B cell (primary cell): ENCODE data around the gene METTL9. TPM values are rescaled to one million over a fixed set of nuclear protein-coding genes. Genes with fewer than 3 reads are reported as not detected.
"Not testable (repeated sequence)": the region's sequence is repeated elsewhere in the genome, so short reads cannot be mapped to it uniquely, and the experiment has no call there.

Experiments used
- ATAC-seq: fragments of 200-7000 bp; cut with Tn5 transposase; one replicate; pipeline ENCODE4 v1.10.0; 2021; ENCODE audit warnings: low read depth, mild to moderate bottlenecking, moderate number of reproducible peaks, moderate library complexity
- CTCF ChIA-PET: fragments of 350-600 bp; sonication (Branson Sonifier 250); formaldehyde crosslinking; loops from one replicate; lab custom pipeline; 2021; ENCODE audit warnings: antibody characterized with exemption, inconsistent platforms; lab: Charles Lee
- POLR2A ChIA-PET: fragments of 350-600 bp; sonication (Branson Sonifier 250); formaldehyde crosslinking; loops from one replicate; lab custom pipeline; 2021; ENCODE audit warnings: antibody characterized with exemption; lab: Charles Lee
- DNase-seq: peaks from one replicate; pipeline ENCODE4 v3.0.0; 2013
- H2AFZ ChIP-seq: 2 replicates; pipeline ENCODE4 v1.6.1; 2012; ENCODE audit warnings: mild to moderate bottlenecking, low read depth, low read length; ENCODE audit not compliant: insufficient read depth, poor library complexity, severe bottlenecking
- H3K27ac ChIP-seq, 2 donors: 1 replicate in 1 of 2; 2 replicates in 1 of 2; pipeline ENCODE4 v1.5.1; 2012 to 2013; ENCODE audit warnings: low read length in 2 of 2, mild to moderate bottlenecking in 2 of 2, moderate library complexity in 1 of 2
- H3K27me3 ChIP-seq, 4 experiments: fragments of 200-600 bp in 1 of 4; sonication (generic) in 1 of 4; replicated peaks in 1 of 4; 1 replicate in 2 of 4; 2 replicates in 2 of 4; pipeline versions ENCODE4 v1.6.1 to v1.7.0; 2013 to 2016; ENCODE audit warnings: low read length in 3 of 4, mild to moderate bottlenecking in 2 of 4, mixed read lengths in 1 of 4, moderate library complexity in 1 of 4; ENCODE audit not compliant: insufficient read depth in 4 of 4, control insufficient read depth in 3 of 4; ENCODE audit errors: control extremely low read depth in 1 of 4
- H3K36me3 ChIP-seq, 2 experiments: replicated peaks in 1 of 2; 1 replicate in 1 of 2; 2 replicates in 1 of 2; pipeline versions ENCODE4 v1.6.1 to v1.7.1; 2013; ENCODE audit warnings: low read length in 1 of 2; ENCODE audit not compliant: insufficient read depth in 2 of 2, control insufficient read depth in 1 of 2; ENCODE audit errors: control extremely low read depth in 1 of 2, extremely low read depth in 1 of 2
- H3K4me1 ChIP-seq, 2 donors: fragments of 200-600 bp in 1 of 2; sonication (generic) in 1 of 2; 1 replicate in 1 of 2; 2 replicates in 1 of 2; pipeline versions ENCODE4 v1.5.1 to v1.6.1; 2013 to 2017; ENCODE audit warnings: low read length in 2 of 2; ENCODE audit not compliant: control insufficient read depth in 2 of 2, insufficient read depth in 2 of 2
- H3K4me2 ChIP-seq: replicated peaks from 2 replicates; pipeline ENCODE3; 2012; ENCODE audit warnings: mild to moderate bottlenecking, low read depth, low read length; ENCODE audit not compliant: poor library complexity, severe bottlenecking
- H3K4me3 ChIP-seq, 5 experiments: fragments of 200-600 bp in 1 of 5; sonication (generic) in 1 of 5; 1 replicate in 3 of 5; 2 replicates in 2 of 5; pipeline versions ENCODE4 v1.5.1 to v1.7.0; 2011 to 2016; ENCODE audit warnings: low read length in 4 of 5, mild to moderate bottlenecking in 4 of 5, low read depth in 2 of 5, control low read depth in 1 of 5, moderate library complexity in 1 of 5; ENCODE audit not compliant: insufficient read depth in 1 of 5; ENCODE audit errors: control extremely low read depth in 1 of 5, extremely low read depth in 1 of 5
- H3K79me2 ChIP-seq: fragments of 200-600 bp; sonication (generic); one replicate; pipeline ENCODE4 v1.6.0; 2016; ENCODE audit warnings: low read length; ENCODE audit not compliant: control insufficient read depth, insufficient read depth
- H3K9ac ChIP-seq: fragments of 200-600 bp; sonication (generic); 2 replicates; pipeline ENCODE4 v1.6.1; 2017; ENCODE audit warnings: mild to moderate bottlenecking, low read length, moderate library complexity
- H3K9me3 ChIP-seq, 3 donors: one replicate each; pipeline versions ENCODE4 v1.6.1 to v1.7.1; 2013; ENCODE audit warnings: low read length in 2 of 3; ENCODE audit not compliant: control insufficient read depth in 2 of 3, insufficient read depth in 1 of 3; ENCODE audit errors: control extremely low read depth in 1 of 3
- H4K20me1 ChIP-seq: 2 replicates; pipeline ENCODE4 v1.6.0; 2012; ENCODE audit warnings: mild to moderate bottlenecking, low read length; ENCODE audit not compliant: insufficient read depth, control insufficient read depth, poor library complexity, severe bottlenecking
- H3K27ac Mint-ChIP-seq: one replicate; pipeline ENCODE4 v1.8.0; 2021; ENCODE audit warnings: mixed read lengths
- H3K27me3 Mint-ChIP-seq: one replicate; pipeline ENCODE4 v1.8.0; 2021; ENCODE audit warnings: mixed read lengths
- H3K4me1 Mint-ChIP-seq: one replicate; pipeline ENCODE4 v1.8.0; 2021; ENCODE audit warnings: mixed read lengths
- H3K4me3 Mint-ChIP-seq: one replicate; pipeline ENCODE4 v1.8.0; 2021; ENCODE audit warnings: mixed read lengths
- H3K9me3 Mint-ChIP-seq: one replicate; pipeline ENCODE4 v1.8.0; 2022; ENCODE audit warnings: mixed read lengths; ENCODE audit not compliant: insufficient read depth
- CTCF ChIP-seq: fragments of 200-600 bp; IDR thresholded peaks from one replicate; pipeline ENCODE4 v1.8.0; 2022; ENCODE audit warnings: antibody characterized with exemption, mild to moderate bottlenecking
- EZH2 ChIP-seq: IDR thresholded peaks from 2 replicates; pipeline ENCODE4 v1.6.1; 2012; ENCODE audit warnings: borderline replicate concordance, low read depth, mild to moderate bottlenecking, moderate library complexity, low read length; ENCODE audit not compliant: insufficient read depth, poor library complexity, severe bottlenecking
- WGBS: methylation state at CpG from one replicate; pipeline ENCODE4 v1.1.5; 2013; ENCODE audit warnings: missing lambda C conversion rate; ENCODE audit not compliant: insufficient coverage; 5-methylcytosine and 5-hydroxymethylcytosine counted together
- intact Hi-C: fragments of 100-400 bp; cut with micrococcal nuclease; formaldehyde crosslinking; loops from one replicate; pipeline ENCODE4 v1.10.0; 2022
- polyA plus RNA-seq: library from polyadenylated mRNA; depleted of rRNA; stranded (reverse); fragments of >200 nt; gene quantifications from 2 replicates; pipeline ENCODE4 v1.2.3, GENCODE V29; 2012
- total RNA-seq, 2 donors: library from RNA; stranded (reverse); fragments of 120-200 nt in 1 of 2; gene quantifications; 1 replicate in 1 of 2; 2 replicates in 1 of 2; pipeline versions ENCODE4 v1.2.3 to v1.2.4, GENCODE V29; 2013 to 2022

METTL9 gene
- total and polyA plus RNA-seq, 2 donors (not counting 1 experiment from before 2014, with no cell fraction given) = 34.0 to 57.7 TPM

GRCh38 chr16:21556651-21557241 lies 42.6 kb upstream of the METTL9 start:
- ChIA-PET CTCF (interaction anchor here (1.2 to 3.6 kb wide), 4 partner anchors 8 to 1394 kb away, joined by 3 to 29 read pairs (median 12); no protein-coding TSS in a partner anchor), POLR2A (interaction anchor here (1.0 to 1.4 kb wide), 2 partner anchors 37 to 368 kb away, joined by 3 to 7 read pairs; no protein-coding TSS in a partner anchor)
- Histone ChIP-seq H3K4me1 (peaks cover 27 to 34% of the 10 kb centered on the region in 2 donors), H3K79me2 (peaks cover 10% of the 10 kb centered on the region)
- not testable (repeated sequence) for H3K36me3 ChIP-seq, H4K20me1 ChIP-seq, H3K27me3 ChIP-seq, H3K27me3 Mint-ChIP-seq, H2AFZ ChIP-seq, H3K9me3 ChIP-seq, ATAC-seq, H3K9ac ChIP-seq, H3K27ac ChIP-seq, H3K4me3 Mint-ChIP-seq, H3K4me2 ChIP-seq, DNase-seq, H3K4me3 ChIP-seq, H3K9me3 Mint-ChIP-seq
- Mint-ChIP-seq H3K27ac (peak overlapping the region; percentile 26), H3K4me1 (peaks cover 27% of the 10 kb centered on the region)
- intact Hi-C loops = loop anchor here (10.0 kb wide), 5 partner anchors 252 to 1878 kb away; partner anchors contain the start of genes DCUN1D3, DNAH3, LDAF1 and LYRM1
- 87% methylated on average over 18 of the region's 25 CpGs for WGBS

GRCh38 chr16:21560462-21560861 lies 38.9 kb upstream of the METTL9 start:
- H3K4me3 Mint-ChIP-seq = no peak overlapping the region
- DNase-seq (no peak), ATAC-seq (no peak)
- H3K27ac ChIP-seq = no peak overlapping the region
- ChIA-PET CTCF (interaction anchor here (0.7 to 1.2 kb wide), 2 partner anchors 371 to 372 kb away, joined by 4 read pairs; no protein-coding TSS in a partner anchor), POLR2A (no interaction called here)
- no peaks in the 10 kb centered on the region for H3K36me3 ChIP-seq
- no peak for TF ChIP-seq EZH2
- TF ChIP-seq CTCF = no peak
- no peaks in the 10 kb centered on the region for H3K9me3 Mint-ChIP-seq
- peaks cover 2% of the 10 kb centered on the region for H3K4me1 Mint-ChIP-seq
- peaks cover 0 to under 1% of the 10 kb centered on the region in 2 donors for H3K4me1 ChIP-seq
- no peaks in the 10 kb centered on the region for H3K79me2 ChIP-seq
- H3K4me2 ChIP-seq = no peak overlapping the region
- no peak overlapping the region for H2AFZ ChIP-seq
- no peaks in the 10 kb centered on the region for H4K20me1 ChIP-seq
- no peak overlapping the region for H3K9ac ChIP-seq
- H3K9me3 ChIP-seq = no peaks in the 10 kb centered on the region
- intact Hi-C loops = no loop called here
- H3K27me3 ChIP-seq = no peaks in the 10 kb centered on the region
- WGBS = no CpG with 5 or more reads among the region's 2 CpGs
- H3K27me3 Mint-ChIP-seq = no peaks in the 10 kb centered on the region
- H3K27ac Mint-ChIP-seq = no peak overlapping the region
- no peak overlapping the region for H3K4me3 ChIP-seq
